Retinal pigment epithelial cell (primary cell): ENCODE measurements around the gene SPIRE2.
"Not testable (repeated sequence)": the region's sequence is repeated elsewhere in the genome, so short reads cannot be mapped to it uniquely, and the experiment has no call there.

Experiments used
- DNase-seq: peaks from one replicate; pipeline ENCODE4 v3.0.0-alpha.2; 2010; ENCODE audit warnings: low read depth
- H3K4me3 ChIP-seq: 2 replicates; pipeline ENCODE4 v1.5.1; 2011; ENCODE audit warnings: mild to moderate bottlenecking, low read length, control low read depth, moderate library complexity
- CTCF ChIP-seq: conservative IDR thresholded peaks from 2 replicates; pipeline ENCODE4 v1.5.1; 2011; ENCODE audit warnings: low read depth, low read length, control low read depth, inconsistent platforms

Gene SPIRE2

GRCh38 chr16:89796104-89796503 lies 32.2 kb upstream of the SPIRE2 start:
- no peak for TF ChIP-seq CTCF
- H3K4me3 ChIP-seq, result no peak overlapping the region
- no peak for DNase-seq

- no peak for TF ChIP-seq CTCF
- DNase-seq, result no peak
- no peak overlapping the region for H3K4me3 ChIP-seq
These were observed 30.1 kb upstream of the SPIRE2 start for GRCh38 chr16:89798126-89798525.

- TF ChIP-seq CTCF, result no peak
These were observed 29.4 kb upstream of the SPIRE2 start for GRCh38 chr16:89798832-89799370.

GRCh38 chr16:89801800-89802199 lies 26.5 kb upstream of the SPIRE2 start:
- peak; percentile 35 for DNase-seq
- no peak for TF ChIP-seq CTCF
- no peak overlapping the region for H3K4me3 ChIP-seq

More at GRCh38 chr16:89798832-89799370, 29.4 kb upstream of the SPIRE2 start:
- H3K4me3 ChIP-seq, result no peak overlapping the region
- no peak for DNase-seq

GRCh38 chr16:89805136-89805905 lies 23.0 kb upstream of the SPIRE2 start:
- no peak for DNase-seq
- H3K4me3 ChIP-seq, result no peak overlapping the region
- TF ChIP-seq CTCF, result no peak

GRCh38 chr16:89806589-89807193 lies 21.6 kb upstream of the SPIRE2 start:
- H3K4me3 ChIP-seq, DNase-seq: not testable (repeated sequence)

- TF ChIP-seq CTCF, result no peak
- no peak for DNase-seq
- no peak overlapping the region for H3K4me3 ChIP-seq
These were observed 19.8 kb upstream of the SPIRE2 start for GRCh38 chr16:89808475-89808874.
